Hair follicle dermal papilla cell (primary cell): ENCODE data around the gene YPEL4. TPM values are rescaled to one million over a fixed set of nuclear protein-coding genes. Genes with fewer than 3 reads are reported as not detected.

Experiments
- small RNA-seq: library from RNA; depleted of rRNA; stranded (forward); fragments of <200 nt; gene quantifications from one replicate; pipeline ENCODE3, GENCODE V24; 2012
- total RNA-seq: library from RNA; depleted of rRNA; stranded (reverse); fragments of >200 nt; gene quantifications from 2 replicates; pipeline ENCODE4 v1.2.3, GENCODE V29; 2012

Gene YPEL4, protein sequence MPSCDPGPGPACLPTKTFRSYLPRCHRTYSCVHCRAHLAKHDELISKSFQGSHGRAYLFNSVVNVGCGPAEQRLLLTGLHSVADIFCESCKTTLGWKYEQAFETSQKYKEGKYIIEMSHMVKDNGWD
- total RNA-seq = 0.73 and 0.97 TPM in 2 replicates

DNA sequence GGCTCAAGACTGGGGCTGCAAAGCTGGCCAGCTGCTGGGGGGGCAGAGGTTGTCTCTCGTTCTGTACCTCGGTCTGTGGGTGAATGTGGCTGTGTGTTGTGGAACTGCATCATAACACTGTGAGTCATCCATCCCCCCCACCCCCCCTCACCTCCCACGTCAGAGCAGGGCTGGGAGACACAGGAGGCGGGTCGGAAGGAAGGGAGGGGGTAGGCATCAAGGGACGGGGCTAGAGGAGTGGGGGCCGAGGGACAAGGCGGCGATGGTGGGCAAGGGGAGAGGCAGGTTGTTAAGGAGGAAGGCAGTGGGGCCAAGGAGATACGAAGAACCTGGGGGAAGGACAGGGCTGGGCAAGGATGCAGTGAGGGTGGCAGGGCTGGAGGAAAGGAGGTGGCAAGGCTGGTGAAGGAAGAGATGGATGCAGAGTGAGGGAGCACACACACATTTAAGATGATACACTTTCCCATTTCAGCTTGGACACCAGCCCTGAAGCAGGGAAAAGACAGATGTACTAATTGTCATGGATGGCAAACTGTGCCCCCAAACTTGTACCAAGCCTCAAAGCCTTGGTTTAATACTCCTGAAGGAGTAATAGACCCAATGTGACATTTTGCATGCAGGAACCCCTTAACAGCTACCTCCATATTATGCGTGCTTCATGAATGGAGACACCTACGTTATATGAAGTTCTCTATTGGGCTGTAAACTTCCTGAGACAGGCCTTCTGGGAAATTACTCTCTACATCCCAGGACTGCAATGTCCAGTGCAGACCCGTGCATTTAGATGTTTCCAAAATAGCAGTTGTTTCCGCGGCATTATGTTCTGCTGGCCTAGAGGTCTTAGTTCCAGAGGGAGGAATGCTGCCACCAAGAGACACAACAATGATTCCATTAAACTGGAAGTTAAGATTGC, at the start of gene YPEL4:
Gene YPEL4 (minus strand): TSS at position 87 of the 913 bp plus-strand sequence. CDS start 2,805 bp downstream, outside the sequence.

DNA sequence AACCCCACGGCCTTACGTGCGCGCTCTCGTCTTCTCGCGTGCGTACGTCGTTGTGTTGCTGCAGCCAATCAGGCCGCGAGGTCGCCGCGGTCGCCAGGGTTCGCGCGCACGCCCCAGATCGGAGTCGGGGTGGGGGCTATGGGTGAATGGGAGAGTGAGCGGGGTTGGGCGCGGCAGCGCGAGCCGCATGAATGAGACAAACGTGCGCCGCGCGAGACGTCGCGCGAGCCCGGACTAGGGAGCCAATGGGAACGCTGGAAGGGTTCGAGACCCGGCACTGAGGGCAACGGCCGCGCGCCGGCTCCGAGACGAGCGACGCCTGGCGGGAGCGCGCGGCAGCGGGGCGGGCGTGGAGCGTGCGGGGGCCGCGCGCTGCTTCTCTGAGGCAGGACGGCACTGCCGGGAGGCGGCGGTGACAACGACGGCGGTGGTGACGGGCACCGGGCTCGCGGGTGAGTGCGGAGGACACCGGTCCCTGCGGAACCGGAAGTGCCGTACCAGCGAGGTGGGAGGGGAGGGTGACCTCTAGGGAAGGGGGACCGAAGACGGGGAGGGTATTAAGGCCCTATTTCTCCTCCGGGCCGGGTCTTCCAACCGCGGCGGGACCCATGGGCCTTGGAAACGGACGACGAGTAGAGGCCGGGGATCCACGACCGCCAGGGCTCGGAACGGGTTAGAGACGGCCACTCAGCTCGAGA, 18.2 kb upstream of the YPEL4 start, which contains the start of gene ZDHHC5:
Gene ZDHHC5 (plus strand): TSS at position 379 of the 698 bp plus-strand sequence. CDS start 4,977 bp downstream, outside the sequence.

DNA sequence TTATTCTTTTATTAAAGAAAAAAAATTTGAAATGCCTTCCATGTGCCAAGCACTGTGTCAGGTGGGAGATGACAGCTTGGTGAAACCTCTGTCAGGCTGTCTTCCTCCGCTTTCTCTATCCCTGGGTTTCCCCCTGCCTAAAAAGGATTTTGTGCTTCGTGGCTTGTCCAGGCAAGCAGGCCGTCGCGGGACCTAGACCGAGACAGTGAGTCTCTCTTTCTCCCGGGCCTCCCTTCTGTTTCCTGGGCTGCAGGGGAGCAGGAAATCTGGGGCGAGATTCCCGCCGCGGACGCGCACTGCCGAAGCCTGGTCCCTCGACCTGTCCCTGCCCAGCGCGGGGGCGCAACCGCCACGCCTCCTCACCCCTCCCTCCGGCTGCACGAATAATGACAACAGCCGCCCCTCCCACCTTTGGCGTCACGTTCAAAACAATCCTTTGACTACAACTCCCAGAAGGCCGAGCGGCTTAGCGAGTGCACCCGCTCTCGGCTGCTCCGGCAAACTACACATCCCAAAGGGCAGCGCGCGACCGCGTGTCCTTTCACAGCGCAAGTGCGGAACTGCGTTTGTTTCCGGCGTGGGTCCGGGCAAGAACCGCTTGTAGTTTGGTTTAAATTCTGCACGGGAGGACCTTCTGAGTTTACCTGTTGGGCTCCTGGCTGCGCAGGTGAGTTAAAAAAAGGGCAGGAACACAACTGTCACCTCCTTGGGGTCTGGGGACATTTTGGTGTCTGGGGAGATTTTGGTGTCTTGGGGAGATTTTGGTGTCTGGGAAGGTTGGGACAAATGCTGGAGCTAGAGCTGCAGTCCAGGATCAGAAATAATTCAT, 7.7 kb upstream of the YPEL4 start, which contains the start of gene CLP1:
Gene CLP1 (plus strand): TSS at position 569 of the 829 bp plus-strand sequence. CDS start 1,715 bp downstream, outside the sequence.

DNA sequence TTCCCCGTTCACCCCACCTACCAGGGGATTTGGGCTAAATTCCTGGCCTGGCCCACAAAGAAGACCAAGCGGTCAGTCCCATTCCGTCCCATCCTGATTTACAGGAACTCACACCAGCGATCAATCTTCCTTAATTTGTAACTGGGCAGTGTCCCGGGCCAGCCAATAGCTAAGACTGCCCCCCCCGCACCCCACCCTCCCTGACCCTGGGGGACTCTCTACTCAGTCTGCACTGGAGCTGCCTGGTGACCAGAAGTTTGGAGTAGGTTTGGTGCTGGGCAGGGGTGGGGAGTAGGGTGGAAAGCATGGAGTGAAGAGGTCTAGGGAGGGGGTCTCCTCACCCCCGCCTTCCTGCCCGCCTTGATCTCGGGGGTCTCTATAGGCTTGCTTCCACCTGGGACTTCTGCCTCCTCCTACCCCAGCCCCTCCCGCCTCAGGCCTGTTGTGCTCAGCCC, 52.2 kb downstream of the YPEL4 start, which contains the start of gene SERPING1:
Gene SERPING1 (plus strand): TSS at position 225 of the 455 bp plus-strand sequence. CDS start 586 bp downstream, outside the sequence.

Small RNA genes lying within 50 kb of the gene (small RNA-seq; reads per million reads assigned to genes)
- 4,633 reads per million, percentile 100 among the genes with 10 or more reads in this experiment for gene MIR130A

Other genes with a start within 250 kb of the YPEL4 start
- 32.4 and 54.8 TPM in 2 replicates for gene SLC43A3, start 222.8 kb downstream of the YPEL4 start, total RNA-seq
- gene RTN4RL2, start 189.4 kb downstream of the YPEL4 start, total RNA-seq = 0.12 and 0.49 TPM in 2 replicates
- 12.9 and 19.1 TPM in 2 replicates for gene SLC43A1, start 134.2 kb downstream of the YPEL4 start, total RNA-seq
- gene TIMM10, start 119.2 kb downstream of the YPEL4 start, total RNA-seq = 10.5 and 12.3 TPM in 2 replicates
- gene SMTNL1, start 112.3 kb downstream of the YPEL4 start, total RNA-seq = not detected in 2 replicates
- 64.8 and 65.7 TPM in 2 replicates for gene UBE2L6, start 82.2 kb downstream of the YPEL4 start, total RNA-seq
- gene SERPING1, start 52.2 kb downstream of the YPEL4 start, total RNA-seq = 22.2 and 24.5 TPM in 2 replicates
- gene CLP1, start 7.8 kb upstream of the YPEL4 start, total RNA-seq = 13.8 and 17.5 TPM in 2 replicates
- gene ZDHHC5, start 18.2 kb upstream of the YPEL4 start, total RNA-seq = 53.9 and 57.3 TPM in 2 replicates
- 10.2 and 10.9 TPM in 2 replicates for gene MED19, start 62.3 kb upstream of the YPEL4 start, total RNA-seq
- gene TMX2, start 62.7 kb upstream of the YPEL4 start, total RNA-seq = 41.4 and 48.2 TPM in 2 replicates
- 46.9 and 57.4 TPM in 2 replicates for gene SELENOH, start 91.6 kb upstream of the YPEL4 start, total RNA-seq
- gene BTBD18, start 101.9 kb upstream of the YPEL4 start, total RNA-seq = not detected in 2 replicates
- 130 and 142 TPM in 2 replicates for gene CTNND1, start 111.9 kb upstream of the YPEL4 start, total RNA-seq